ENCODE measurements around the gene FBXO10. TPM values are rescaled to one million over a fixed set of nuclear protein-coding genes. Genes with fewer than 3 reads are reported as not detected.

Gene FBXO10
- total RNA-seq, 1 donor = 16.4 TPM

DNA sequence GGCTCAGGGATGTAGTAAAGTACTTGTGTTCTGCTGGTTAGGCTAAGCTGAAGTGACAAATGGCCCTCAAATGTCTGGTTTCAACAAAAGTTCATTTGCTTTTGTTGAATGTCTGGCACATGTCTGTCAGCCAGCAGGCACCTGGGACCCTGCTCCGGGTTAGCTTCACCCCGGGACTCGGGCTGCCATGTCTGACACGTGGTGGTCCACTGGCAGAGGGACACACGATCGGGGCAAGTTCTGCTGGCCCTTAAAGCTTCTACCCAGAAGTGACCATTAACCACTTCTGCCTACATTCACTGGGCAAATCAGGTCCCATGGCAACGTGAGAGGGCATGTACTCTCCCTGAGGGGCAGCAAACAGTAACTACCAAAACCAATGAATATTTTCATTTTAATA, 66.6 kb downstream of the FBXO10 start:
- no peak for DNase-seq (ENCODE audit: low read depth)
- TF ChIP-seq, protein P1, sequence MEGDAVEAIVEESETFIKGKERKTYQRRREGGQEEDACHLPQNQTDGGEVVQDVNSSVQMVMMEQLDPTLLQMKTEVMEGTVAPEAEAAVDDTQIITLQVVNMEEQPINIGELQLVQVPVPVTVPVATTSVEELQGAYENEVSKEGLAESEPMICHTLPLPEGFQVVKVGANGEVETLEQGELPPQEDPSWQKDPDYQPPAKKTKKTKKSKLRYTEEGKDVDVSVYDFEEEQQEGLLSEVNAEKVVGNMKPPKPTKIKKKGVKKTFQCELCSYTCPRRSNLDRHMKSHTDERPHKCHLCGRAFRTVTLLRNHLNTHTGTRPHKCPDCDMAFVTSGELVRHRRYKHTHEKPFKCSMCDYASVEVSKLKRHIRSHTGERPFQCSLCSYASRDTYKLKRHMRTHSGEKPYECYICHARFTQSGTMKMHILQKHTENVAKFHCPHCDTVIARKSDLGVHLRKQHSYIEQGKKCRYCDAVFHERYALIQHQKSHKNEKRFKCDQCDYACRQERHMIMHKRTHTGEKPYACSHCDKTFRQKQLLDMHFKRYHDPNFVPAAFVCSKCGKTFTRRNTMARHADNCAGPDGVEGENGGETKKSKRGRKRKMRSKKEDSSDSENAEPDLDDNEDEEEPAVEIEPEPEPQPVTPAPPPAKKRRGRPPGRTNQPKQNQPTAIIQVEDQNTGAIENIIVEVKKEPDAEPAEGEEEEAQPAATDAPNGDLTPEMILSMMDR (IDR thresholded peaks at IDR 0.05; ENCODE audit: insufficient read depth, low read depth, low read length) = no peak
- H3K4me3 ChIP-seq (ENCODE audit: low read depth, low read length) = no peak overlapping the region

- DNase-seq (ENCODE audit: low read depth) = no peak
- TF ChIP-seq, protein P1 (IDR thresholded peaks at IDR 0.05; ENCODE audit: insufficient read depth, low read depth, low read length) = no peak
- H3K4me3 ChIP-seq (ENCODE audit: low read depth, low read length) = no peak overlapping the region
These were observed 67.4 kb downstream of the FBXO10 start for GRCh38 chr9:37508834-37509206.

DNA sequence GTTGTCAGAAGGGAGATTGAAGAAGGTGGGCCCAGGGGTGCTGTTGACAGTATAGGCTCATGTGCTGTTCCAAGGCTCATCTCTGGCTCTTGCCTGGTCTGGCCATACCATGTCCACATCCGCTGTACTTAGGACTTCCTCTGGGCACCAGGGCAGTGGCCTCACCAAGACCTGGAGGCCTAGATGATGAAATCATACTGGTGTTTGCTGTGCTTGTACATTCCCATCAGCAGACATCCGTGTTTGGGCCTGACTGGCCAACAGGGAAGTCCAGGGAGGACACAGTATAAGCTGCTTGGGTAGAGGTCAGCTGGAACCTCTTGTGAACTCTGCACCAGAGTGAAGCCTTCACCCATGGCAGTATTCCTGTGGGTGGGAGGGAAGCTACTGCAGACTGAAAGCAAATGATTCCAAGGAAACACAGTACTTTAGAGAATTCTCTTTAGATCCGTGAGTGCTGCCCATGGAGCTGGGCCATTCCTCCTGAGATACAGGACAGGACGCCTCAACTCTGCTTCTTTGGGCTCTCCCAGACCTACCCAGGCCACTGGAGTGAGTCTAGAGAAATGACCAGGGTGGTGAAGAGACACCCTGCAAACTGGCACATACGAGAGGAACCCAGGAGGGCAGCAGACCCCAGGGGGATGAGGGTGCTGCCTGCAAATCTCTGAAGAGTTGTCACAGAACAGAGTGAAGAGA, 67.9 kb downstream of the FBXO10 start:
- TF ChIP-seq, protein P1 (IDR thresholded peaks at IDR 0.05; ENCODE audit: insufficient read depth, low read depth, low read length) = no peak
- H3K4me3 ChIP-seq (ENCODE audit: low read depth, low read length) = no peak overlapping the region
- no peak for DNase-seq (ENCODE audit: low read depth)

GRCh38 chr9:37507566-37508134, 68.5 kb downstream of the FBXO10 start:
- DNase-seq (ENCODE audit: low read depth) = no peak
- H3K4me3 ChIP-seq (ENCODE audit: low read depth, low read length) = no peak overlapping the region
- TF ChIP-seq, protein P1 (IDR thresholded peaks at IDR 0.05; ENCODE audit: insufficient read depth, low read depth, low read length) = no peak

DNA sequence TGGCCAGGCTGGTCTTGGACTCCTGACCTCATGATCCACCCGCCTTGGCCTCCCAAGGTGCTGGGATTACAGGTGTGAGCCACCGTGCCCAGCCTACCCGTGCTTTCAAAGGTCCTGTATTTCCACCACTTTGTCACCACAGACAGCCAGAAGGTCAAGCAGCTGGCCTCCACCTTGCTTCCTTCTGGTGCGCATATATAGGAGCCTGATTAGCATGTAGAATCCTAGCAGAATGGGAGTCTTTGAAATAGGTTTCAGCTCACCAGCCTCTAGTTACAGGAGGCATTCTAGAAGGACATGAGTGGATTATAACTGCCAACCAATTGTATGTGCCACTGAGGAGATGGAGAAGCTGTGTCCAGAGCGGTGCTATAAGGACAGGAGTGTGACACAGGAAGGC, 71.6 kb downstream of the FBXO10 start:
- TF ChIP-seq, protein P1 (IDR thresholded peaks at IDR 0.05; ENCODE audit: insufficient read depth, low read depth, low read length) = no peak
- no peak overlapping the region for H3K4me3 ChIP-seq (ENCODE audit: low read depth, low read length)
- no peak for DNase-seq (ENCODE audit: low read depth)

DNA sequence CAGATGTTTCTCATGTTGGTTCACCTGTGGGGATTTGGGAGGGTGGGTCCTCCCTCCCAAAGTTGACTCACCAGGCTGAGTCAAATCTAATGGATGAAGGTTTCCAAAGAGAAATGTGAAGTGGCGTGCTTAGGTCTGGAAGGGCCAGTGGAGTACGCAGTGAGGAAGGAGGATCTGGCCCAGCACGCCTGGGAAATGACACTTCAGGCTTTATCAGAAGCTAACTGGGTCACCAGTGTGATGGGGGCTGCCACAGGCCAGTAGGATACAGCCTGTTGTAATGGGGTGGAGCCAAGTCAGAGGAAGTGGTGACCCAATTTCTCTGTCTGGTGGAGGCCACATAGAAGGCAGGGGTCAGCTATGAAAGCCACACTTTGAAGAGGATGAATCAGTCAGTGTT, 72.4 kb downstream of the FBXO10 start:
- no peak overlapping the region for H3K4me3 ChIP-seq (ENCODE audit: low read depth, low read length)
- peak; percentile 16 for DNase-seq (ENCODE audit: low read depth)
- TF ChIP-seq, protein P1 (IDR thresholded peaks at IDR 0.05; ENCODE audit: insufficient read depth, low read depth, low read length) = no peak
